BLaER1 (cell line): Measurements from ENCODE around the gene PEX7.
A peak's percentile ranks its signal among the peaks of the same experiment; 100 is the strongest.
"Not testable (repeated sequence)": the region's sequence is repeated elsewhere in the genome, so short reads cannot be mapped to it uniquely, and the experiment has no call there.

Source experiments
- H3K27ac ChIP-seq: shearing (Covaris generic); formaldehyde crosslinking; 2 replicates; pipeline ENCODE4 v1.8.1; 2022
- H3K27me3 ChIP-seq: shearing (Covaris generic); formaldehyde crosslinking; 2 replicates; pipeline ENCODE4 v1.8.1; 2022
- H3K36me3 ChIP-seq: shearing (Covaris generic); formaldehyde crosslinking; 2 replicates; pipeline ENCODE4 v1.8.1; 2022
- H3K4me1 ChIP-seq: shearing (Covaris generic); formaldehyde crosslinking; 2 replicates; pipeline ENCODE4 v1.8.1; 2022
- H3K4me2 ChIP-seq: shearing (Covaris generic); formaldehyde crosslinking; 2 replicates; pipeline ENCODE4 v1.8.1; 2022
- H3K4me3 ChIP-seq: shearing (Covaris generic); formaldehyde crosslinking; 2 replicates; pipeline ENCODE4 v1.8.1; 2022
- H3K9ac ChIP-seq: shearing (Covaris generic); formaldehyde crosslinking; 2 replicates; pipeline ENCODE4 v1.8.1; 2022
- H3K9me3 ChIP-seq: shearing (Covaris generic); formaldehyde crosslinking; 2 replicates; pipeline ENCODE4 v1.8.1; 2022
- H4K20me1 ChIP-seq: shearing (Covaris generic); formaldehyde crosslinking; 2 replicates; pipeline ENCODE4 v1.8.1; 2022
- Cebpa-rat ChIP-seq: shearing (Covaris generic); IDR thresholded peaks from 2 replicates; pipeline ENCODE4 v1.8.1; 2022

The PEX7 gene

GRCh38 chr6:136803608-136804007 lies 18.8 kb upstream of the PEX7 start:
- no peaks in the 10 kb centered on the region for H3K4me1 ChIP-seq

GRCh38 chr6:136809091-136809860 lies 13.1 kb upstream of the PEX7 start:
- H3K4me2 ChIP-seq, result no peak overlapping the region
- TF ChIP-seq Cebpa-rat, result no peak
- H3K4me3 ChIP-seq, result no peak overlapping the region
- H3K9ac ChIP-seq, result no peak overlapping the region
- no peaks in the 10 kb centered on the region for H3K4me1 ChIP-seq
- H3K36me3 ChIP-seq, result no peaks in the 10 kb centered on the region
- no peaks in the 10 kb centered on the region for H3K27me3 ChIP-seq
- H4K20me1 ChIP-seq, result no peaks in the 10 kb centered on the region
- no peak overlapping the region for H3K27ac ChIP-seq
- no peaks in the 10 kb centered on the region for H3K9me3 ChIP-seq

More at GRCh38 chr6:136803608-136804007, 18.8 kb upstream of the PEX7 start:
- H3K27ac ChIP-seq, result no peak overlapping the region
- no peak for TF ChIP-seq Cebpa-rat
- no peaks in the 10 kb centered on the region for H4K20me1 ChIP-seq
- no peak overlapping the region for H3K4me2 ChIP-seq
- H3K9me3 ChIP-seq, result 0 out of 2 replicates have a peak, but pooled peaks cover 4% of the 10 kb centered on the region
- no peaks in the 10 kb centered on the region for H3K27me3 ChIP-seq
- no peak overlapping the region for H3K9ac ChIP-seq
- no peak overlapping the region for H3K4me3 ChIP-seq
- no peaks in the 10 kb centered on the region for H3K36me3 ChIP-seq

GRCh38 chr6:136811272-136811671 lies 11.1 kb upstream of the PEX7 start:
- H3K27ac ChIP-seq, result no peak overlapping the region
- no peak for TF ChIP-seq Cebpa-rat
- H3K4me1 ChIP-seq, result no peaks in the 10 kb centered on the region
- 0 out of 2 replicates have a peak, but pooled peaks cover under 1% of the 10 kb centered on the region for H3K9me3 ChIP-seq
- H3K27me3 ChIP-seq, result no peaks in the 10 kb centered on the region
- H3K36me3 ChIP-seq, result no peaks in the 10 kb centered on the region
- H3K4me3 ChIP-seq, result no peak overlapping the region
- H3K4me2 ChIP-seq, result no peak overlapping the region
- no peaks in the 10 kb centered on the region for H4K20me1 ChIP-seq
- H3K9ac ChIP-seq, result no peak overlapping the region

GRCh38 chr6:136812174-136812573 lies 10.2 kb upstream of the PEX7 start:
- H4K20me1 ChIP-seq, result no peaks in the 10 kb centered on the region
- no peaks in the 10 kb centered on the region for H3K4me1 ChIP-seq
- H3K4me2 ChIP-seq, result no peak overlapping the region
- no peak overlapping the region for H3K27ac ChIP-seq
- TF ChIP-seq Cebpa-rat, result no peak
- no peak overlapping the region for H3K9ac ChIP-seq
- H3K9me3 ChIP-seq, result 0 out of 2 replicates have a peak, but pooled peaks cover 3% of the 10 kb centered on the region
- no peaks in the 10 kb centered on the region for H3K27me3 ChIP-seq
- H3K36me3 ChIP-seq, result no peaks in the 10 kb centered on the region
- no peak overlapping the region for H3K4me3 ChIP-seq

GRCh38 chr6:136815608-136816007 lies 6.8 kb upstream of the PEX7 start:
- H3K36me3 ChIP-seq, H3K9ac ChIP-seq, H3K27ac ChIP-seq, H3K9me3 ChIP-seq, H4K20me1 ChIP-seq, H3K4me1 ChIP-seq, H3K27me3 ChIP-seq, H3K4me3 ChIP-seq, H3K4me2 ChIP-seq: not testable (repeated sequence)

GRCh38 chr6:136816656-136817055 lies 5.7 kb upstream of the PEX7 start:
- Histone ChIP-seq H3K4me3 (no peak overlapping the region), H3K9ac (no peak overlapping the region), H3K4me2 (no peak overlapping the region), H3K27ac (no peak overlapping the region), H3K36me3 (no peaks in the 10 kb centered on the region), H3K4me1 (peaks cover 8% of the 10 kb centered on the region), H4K20me1 (no peaks in the 10 kb centered on the region), H3K27me3 (no peaks in the 10 kb centered on the region), H3K9me3 (0 out of 2 replicates have a peak, but pooled peaks cover 3% of the 10 kb centered on the region)
- TF ChIP-seq Cebpa-rat, result no peak

GRCh38 chr6:136820561-136820960 lies 1.8 kb upstream of the PEX7 start:
- Histone ChIP-seq H3K9me3 (0 out of 2 replicates have a peak, but pooled peaks cover 3% of the 10 kb centered on the region), H3K36me3 (peaks cover 6% of the 10 kb centered on the region; the same call in 1 of the 2 replicates), H3K4me3 (no peak overlapping the region), H4K20me1 (no peaks in the 10 kb centered on the region), H3K4me1 (peaks cover 18% of the 10 kb centered on the region), H3K27me3 (no peaks in the 10 kb centered on the region), H3K4me2 (no peak overlapping the region), H3K9ac (no peak overlapping the region), H3K27ac (no peak overlapping the region)
- TF ChIP-seq Cebpa-rat, result no peak

GRCh38 chr6:136822046-136822375 lies 381 bp upstream of the PEX7 start:
- TF ChIP-seq Cebpa-rat, result no peak

GRCh38 chr6:136823128-136823660 lies 802 bp downstream of the PEX7 start:
- H3K4me1 ChIP-seq, result peaks cover 21% of the 10 kb centered on the region
- H3K4me3 ChIP-seq, result peak overlapping the region; percentile 79
- TF ChIP-seq Cebpa-rat, result no peak
- H3K4me2 ChIP-seq, result peak overlapping the region; percentile 84
- no peaks in the 10 kb centered on the region for H3K27me3 ChIP-seq
- H3K27ac ChIP-seq, result peak overlapping the region; percentile 87
- H4K20me1 ChIP-seq, result no peaks in the 10 kb centered on the region
- peaks cover 21% of the 10 kb centered on the region for H3K36me3 ChIP-seq
- H3K9ac ChIP-seq, result peak overlapping the region; percentile 85
- H3K9me3 ChIP-seq, result no peaks in the 10 kb centered on the region

More at GRCh38 chr6:136822046-136822375, 381 bp upstream of the PEX7 start:
- Histone ChIP-seq H3K27me3 (no peaks in the 10 kb centered on the region), H4K20me1 (no peaks in the 10 kb centered on the region), H3K4me2 (peak overlapping the region; percentile 84), H3K4me1 (peaks cover 18% of the 10 kb centered on the region), H3K4me3 (peak overlapping the region; percentile 79), H3K9ac (peak overlapping the region; percentile 85), H3K9me3 (no peaks in the 10 kb centered on the region), H3K36me3 (peaks cover 17% of the 10 kb centered on the region), H3K27ac (peak overlapping the region; percentile 87)

- TF ChIP-seq Cebpa-rat, result no peak
- no peaks in the 10 kb centered on the region for H4K20me1 ChIP-seq
- peaks cover 21% of the 10 kb centered on the region for H3K4me1 ChIP-seq
- H3K27me3 ChIP-seq, result no peaks in the 10 kb centered on the region
- H3K4me3 ChIP-seq, result no peak overlapping the region
- H3K36me3 ChIP-seq, result peaks cover 45% of the 10 kb centered on the region
- no peak overlapping the region for H3K27ac ChIP-seq
- H3K9ac ChIP-seq, result no peak overlapping the region
- H3K9me3 ChIP-seq, result peaks cover 18% of the 10 kb centered on the region
- no peak overlapping the region for H3K4me2 ChIP-seq
Measured at GRCh38 chr6:136826216-136826615, 3.8 kb downstream of the PEX7 start.
